Stomach (tissue), 9 donors: ENCODE results near the gene EPHB1. TPM values are rescaled to one million over a fixed set of nuclear protein-coding genes. Genes with fewer than 3 reads are reported as not detected.

ENCODE experiments used
- DNase-seq, 2 donors: peaks; one replicate each; pipeline versions ENCODE4 v3.0.0 to v3.0.0-alpha.2; 2013 to 2019
- H3K27ac ChIP-seq, 5 donors: fragments of 200-600 bp in 4 of 5; sonication (generic) in 4 of 5; one replicate each; pipeline ENCODE4 v1.5.1; 2013 to 2019; ENCODE audit warnings: mild to moderate bottlenecking in 1 of 5, moderate library complexity in 1 of 5
- H3K27me3 ChIP-seq, 3 donors: fragments of 200-600 bp; sonication (generic); one replicate each; pipeline ENCODE4 v1.5.1; 2017 to 2019; ENCODE audit warnings: mixed run types in 1 of 3
- H3K36me3 ChIP-seq, 4 donors: fragments of 200-600 bp; sonication (generic); 1 replicate in 3 of 4; 2 replicates in 1 of 4; pipeline ENCODE4 v1.5.1; 2016 to 2019
- H3K4me1 ChIP-seq, 4 donors: fragments of 200-600 bp; sonication (generic); one replicate each; pipeline ENCODE4 v1.5.1; 2016 to 2019
- H3K4me3 ChIP-seq, 4 donors: fragments of 200-600 bp; sonication (generic) in 3 of 4; one replicate each; pipeline ENCODE4 v1.5.1; 2016 to 2019; ENCODE audit warnings: mild to moderate bottlenecking in 1 of 4
- H3K9me3 ChIP-seq, 4 donors: fragments of 200-600 bp; sonication (generic); one replicate each; pipeline ENCODE4 v1.5.1; 2016 to 2019
- EP300 ChIP-seq: sonication (generic); formaldehyde crosslinking; IDR thresholded peaks from one replicate; pipeline ENCODE4 v1.6.1; 2017; ENCODE audit warnings: antibody characterized with exemption
- POLR2A ChIP-seq, 4 donors: fragments of 450-650 bp; IDR thresholded peaks; one replicate each; pipeline ENCODE4 v1.6.1; 2016; ENCODE audit warnings: antibody characterized with exemption in 4 of 4, control low read depth in 2 of 4, mild to moderate bottlenecking in 1 of 4, moderate library complexity in 1 of 4
- POLR2AphosphoS5 ChIP-seq, 3 donors: sonication (generic); formaldehyde crosslinking; IDR thresholded peaks; one replicate each; pipeline ENCODE4 v1.6.1; 2016; ENCODE audit warnings: antibody characterized with exemption in 3 of 3
- WGBS, 5 donors: extraction: QIAGEN DNeasy Blood & Tissue Kit in 3 of 5; methylation state at CpG; one replicate each; pipeline versions ENCODE4 v1.1.5 to v1.1.7; 2013 to 2018; 5-methylcytosine and 5-hydroxymethylcytosine counted together
- intact Hi-C: fragments of 100-400 bp; cut with DNase I; formaldehyde crosslinking; loops from one replicate; pipeline ENCODE4 v1.15.1; 2023; ENCODE audit warnings: low total_unique reads
- polyA plus RNA-seq, 3 donors: library from polyadenylated mRNA; stranded (reverse); fragments of 200-250 nt; gene quantifications; one replicate each; pipeline ENCODE4 v1.2.3, GENCODE V29; 2013
- total RNA-seq, 5 donors: library from RNA; depleted of rRNA; stranded (reverse); fragments of >200 nt; gene quantifications; one replicate each; pipeline versions ENCODE4 v1.1.0 to v1.2.3, GENCODE V29; 2014 to 2016
- TF ChIP-seq, protein P1 (sequence below), 7 experiments: fragments of 450-650 bp in 4 of 7; fragments of 200-600 bp in 3 of 7; sonication (generic) in 3 of 7; IDR thresholded peaks; one replicate each; pipeline ENCODE4 v1.5.1; 2016 to 2019; ENCODE audit warnings: antibody characterized with exemption in 7 of 7, control low read depth in 2 of 7, mild to moderate bottlenecking in 1 of 7
- donor health status: healthy with polysubstance abuse.
- donor health status: Bipolar disorder and iron deficiency.
- donor health status: healthy.

EPHB1 gene
- total and polyA plus RNA-seq, 8 donors: 0.13 to 2.3 (median 1.0) TPM; not detected in 4

DNA sequence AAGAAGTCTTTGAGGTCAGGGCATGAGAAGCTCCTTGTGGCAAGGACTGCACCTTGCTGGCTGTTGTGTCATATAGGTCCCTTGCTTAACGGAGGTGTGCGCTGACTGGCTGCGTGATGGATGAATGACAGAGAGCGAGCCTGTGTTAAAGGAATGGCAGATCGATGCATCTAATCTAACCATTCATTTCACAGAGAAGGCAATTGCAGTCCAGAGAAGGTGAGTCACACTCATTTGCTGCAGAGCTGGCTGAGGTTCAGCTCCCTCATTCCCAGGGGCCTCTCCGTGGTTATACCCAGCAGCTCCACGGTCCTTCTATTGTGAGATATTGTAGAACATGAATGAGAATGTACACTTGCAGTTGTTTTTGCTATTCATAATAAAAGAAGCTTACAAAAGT lies 289.3 kb downstream of the EPHB1 start:
- intact Hi-C loops: no loop called here
- H3K4me3 ChIP-seq: no peak overlapping the region
- no peak overlapping the region for H3K27ac ChIP-seq
- DNase-seq: no peak
- H3K4me1 ChIP-seq: no peaks in the 10 kb centered on the region
- WGBS, 5 donors: 61 to 71% (median 66%) methylated on average over 7 of the region's 7 CpGs
- no peaks in the 10 kb centered on the region for H3K36me3 ChIP-seq
- TF ChIP-seq EP300 (no peak), POLR2AphosphoS5 (IDR thresholded peaks at IDR 0.05) (no peak), POLR2A (IDR thresholded peaks at IDR 0.05) (no peak)
- H3K9me3 ChIP-seq: no peaks in the 10 kb centered on the region
- H3K27me3 ChIP-seq: no peaks in the 10 kb centered on the region

DNA sequence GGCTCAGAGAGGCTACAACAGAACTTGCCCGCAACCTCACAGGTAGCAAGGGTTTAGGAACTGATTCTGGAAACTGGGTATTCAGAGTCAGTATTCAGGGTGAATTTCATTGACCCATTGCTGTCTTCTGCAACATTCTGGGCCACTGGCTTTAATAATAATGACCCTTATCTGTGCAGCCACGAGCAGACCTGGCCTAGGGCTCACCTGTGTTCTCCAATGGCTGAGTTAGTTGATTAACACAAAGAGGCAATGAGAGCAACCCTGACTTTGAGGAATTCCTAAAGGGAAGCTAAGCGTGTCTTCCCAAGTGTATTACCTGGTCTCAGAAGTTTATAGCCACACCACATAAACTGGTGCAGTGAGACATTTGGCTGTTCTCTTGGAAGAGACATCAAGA lies 289.9 kb downstream of the EPHB1 start:
- DNase-seq: no peak
- 60 to 73% (median 65%) methylated on average over 3 of the region's 3 CpGs for WGBS, 5 donors
- H3K27me3 ChIP-seq: no peaks in the 10 kb centered on the region
- no peaks in the 10 kb centered on the region for H3K9me3 ChIP-seq
- no peak overlapping the region for H3K4me3 ChIP-seq
- H3K4me1 ChIP-seq: no peaks in the 10 kb centered on the region
- intact Hi-C loops: no loop called here
- no peak for TF ChIP-seq EP300
- H3K27ac ChIP-seq: no peak overlapping the region
- H3K36me3 ChIP-seq: no peaks in the 10 kb centered on the region

DNA sequence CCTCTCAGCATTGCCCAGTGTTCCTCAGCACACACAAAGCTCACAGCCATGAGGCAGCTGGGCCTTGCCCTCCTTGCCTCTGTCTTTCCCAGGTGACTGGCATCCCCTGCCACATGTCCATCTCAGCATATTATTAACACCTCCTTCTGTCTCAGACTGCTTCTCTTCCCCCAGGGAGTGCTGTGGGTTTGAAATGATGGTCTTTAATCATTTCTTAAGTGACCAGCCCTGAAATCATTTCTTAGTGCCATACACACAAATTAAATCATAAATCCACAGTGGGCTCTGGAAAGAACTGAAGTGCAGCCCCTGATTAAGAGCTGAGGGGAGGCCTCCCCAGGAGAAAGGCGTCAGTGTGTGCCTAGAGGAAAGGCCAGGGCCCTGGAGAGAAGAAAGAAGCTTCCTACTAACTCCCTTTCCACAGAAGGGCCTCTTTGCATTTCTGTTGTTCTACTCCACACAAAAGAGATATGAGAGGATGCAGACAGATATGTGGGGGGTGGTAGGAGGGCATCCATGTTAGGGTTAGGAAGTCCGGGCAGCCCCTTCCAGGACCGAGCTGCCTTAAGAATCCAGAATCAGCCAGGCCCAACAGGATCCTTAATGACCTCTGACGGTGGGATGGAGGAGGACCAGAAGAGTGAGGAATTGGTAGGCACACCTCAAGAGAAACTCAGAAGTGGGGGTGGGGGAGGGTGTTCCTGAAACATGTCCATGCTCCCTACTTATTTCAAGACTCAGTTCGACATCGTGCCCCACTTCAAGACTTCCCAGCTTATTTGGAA lies 290.8 kb downstream of the EPHB1 start:
- H3K36me3 ChIP-seq: no peaks in the 10 kb centered on the region
- H3K27ac ChIP-seq: no peak overlapping the region
- 82 to 90% (median 87%) methylated on average over 6 of the region's 6 CpGs for WGBS, 5 donors
- H3K9me3 ChIP-seq: no peaks in the 10 kb centered on the region
- intact Hi-C loops: no loop called here
- H3K4me1 ChIP-seq: no peaks in the 10 kb centered on the region
- H3K27me3 ChIP-seq: no peaks in the 10 kb centered on the region
- DNase-seq: no peak
- no peak overlapping the region for H3K4me3 ChIP-seq
- TF ChIP-seq EP300 (no peak), POLR2AphosphoS5 (IDR thresholded peaks at IDR 0.05) (no peak), POLR2A (IDR thresholded peaks at IDR 0.05) (no peak)

GRCh38 chr3:135087782-135088181 lies 292.7 kb downstream of the EPHB1 start:
- Histone ChIP-seq H3K4me1 (no peaks in the 10 kb centered on the region), H3K27ac (no peak overlapping the region), H3K9me3 (no peaks in the 10 kb centered on the region), H3K36me3 (no peaks in the 10 kb centered on the region), H3K27me3 (no peaks in the 10 kb centered on the region), H3K4me3 (no peak overlapping the region)
- DNase-seq: no peak
- TF ChIP-seq POLR2AphosphoS5 (IDR thresholded peaks at IDR 0.05): no peak
- no peak for TF ChIP-seq POLR2A (IDR thresholded peaks at IDR 0.05)
- TF ChIP-seq, protein P1, sequence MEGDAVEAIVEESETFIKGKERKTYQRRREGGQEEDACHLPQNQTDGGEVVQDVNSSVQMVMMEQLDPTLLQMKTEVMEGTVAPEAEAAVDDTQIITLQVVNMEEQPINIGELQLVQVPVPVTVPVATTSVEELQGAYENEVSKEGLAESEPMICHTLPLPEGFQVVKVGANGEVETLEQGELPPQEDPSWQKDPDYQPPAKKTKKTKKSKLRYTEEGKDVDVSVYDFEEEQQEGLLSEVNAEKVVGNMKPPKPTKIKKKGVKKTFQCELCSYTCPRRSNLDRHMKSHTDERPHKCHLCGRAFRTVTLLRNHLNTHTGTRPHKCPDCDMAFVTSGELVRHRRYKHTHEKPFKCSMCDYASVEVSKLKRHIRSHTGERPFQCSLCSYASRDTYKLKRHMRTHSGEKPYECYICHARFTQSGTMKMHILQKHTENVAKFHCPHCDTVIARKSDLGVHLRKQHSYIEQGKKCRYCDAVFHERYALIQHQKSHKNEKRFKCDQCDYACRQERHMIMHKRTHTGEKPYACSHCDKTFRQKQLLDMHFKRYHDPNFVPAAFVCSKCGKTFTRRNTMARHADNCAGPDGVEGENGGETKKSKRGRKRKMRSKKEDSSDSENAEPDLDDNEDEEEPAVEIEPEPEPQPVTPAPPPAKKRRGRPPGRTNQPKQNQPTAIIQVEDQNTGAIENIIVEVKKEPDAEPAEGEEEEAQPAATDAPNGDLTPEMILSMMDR (IDR thresholded peaks at IDR 0.05): no peak
- no peak for TF ChIP-seq EP300
- WGBS, 5 donors: 21 to 46% (median 32%) methylated on average over 2 of the region's 2 CpGs
- intact Hi-C loops: no loop called here

DNA sequence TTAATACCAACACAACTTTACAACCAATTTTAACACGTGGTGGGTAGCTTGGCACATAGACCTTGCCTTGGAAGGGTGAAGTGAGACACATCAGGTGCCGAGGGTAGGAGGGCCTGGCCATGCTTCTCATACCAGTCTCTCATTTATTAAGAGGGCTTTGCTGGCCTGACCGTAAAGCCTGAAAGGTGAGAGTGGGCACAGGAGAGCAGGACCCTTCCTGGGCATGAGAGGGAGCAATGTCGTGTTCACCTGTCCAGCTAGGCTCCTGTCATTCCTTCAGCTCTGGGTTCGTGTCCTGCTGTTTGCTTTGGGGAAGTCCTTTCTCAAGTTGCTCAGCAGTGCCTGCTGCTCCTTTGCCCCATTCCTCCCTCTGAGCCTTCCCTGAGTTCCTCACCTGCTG lies 294.4 kb downstream of the EPHB1 start:
- intact Hi-C loops: no loop called here
- 67 to 81% (median 70%) methylated on average over 5 of the region's 5 CpGs for WGBS, 5 donors
- TF ChIP-seq POLR2A (IDR thresholded peaks at IDR 0.05): no peak
- no peak for TF ChIP-seq EP300
- no peak for TF ChIP-seq POLR2AphosphoS5 (IDR thresholded peaks at IDR 0.05)
- TF ChIP-seq, protein P1 (IDR thresholded peaks at IDR 0.05): no peak
- Histone ChIP-seq H3K27me3 (no peaks in the 10 kb centered on the region), H3K27ac (no peak overlapping the region), H3K4me3 (no peak overlapping the region), H3K4me1 (no peaks in the 10 kb centered on the region), H3K36me3 (no peaks in the 10 kb centered on the region), H3K9me3 (no peaks in the 10 kb centered on the region)
- no peak for DNase-seq

DNA sequence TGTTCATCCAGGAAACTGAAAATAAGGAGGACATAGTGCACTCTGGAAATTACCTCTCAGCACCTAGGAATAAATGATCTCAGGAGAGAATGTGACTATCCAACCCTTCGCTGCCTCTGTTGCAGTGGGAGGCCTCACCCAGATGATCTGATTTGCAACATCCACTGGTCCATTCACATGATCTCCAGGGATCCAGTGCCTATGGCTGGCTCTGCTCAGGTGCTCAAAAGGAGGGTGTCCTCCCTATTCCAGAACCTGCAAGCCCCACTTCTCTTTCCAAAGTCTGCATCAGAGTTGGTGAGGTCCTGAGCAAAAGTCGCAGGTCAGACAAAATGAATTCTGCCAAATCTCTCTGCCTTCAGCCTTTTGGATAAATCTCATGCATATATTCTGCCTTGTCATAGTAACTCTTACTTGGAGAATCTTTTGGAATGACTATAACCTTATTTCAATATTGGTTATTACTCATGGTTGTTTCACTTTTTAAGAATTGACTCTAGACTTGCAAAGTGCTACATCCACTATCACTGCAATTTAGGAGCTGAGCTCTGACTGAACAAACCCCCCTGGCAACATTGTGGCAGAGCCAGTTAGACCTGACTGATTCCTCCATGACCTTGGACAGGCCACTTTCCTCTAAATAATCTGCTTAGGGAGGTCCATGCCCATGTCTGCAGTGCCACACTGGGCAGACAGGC lies 295.1 kb downstream of the EPHB1 start:
- Histone ChIP-seq H3K36me3 (no peaks in the 10 kb centered on the region), H3K27ac (no peak overlapping the region), H3K9me3 (no peaks in the 10 kb centered on the region), H3K27me3 (no peaks in the 10 kb centered on the region), H3K4me3 (no peak overlapping the region), H3K4me1 (no peaks in the 10 kb centered on the region)
- 75 to 93% (median 91%) methylated on average over 2 of the region's 2 CpGs for WGBS, 5 donors
- intact Hi-C loops: no loop called here
- no peak for DNase-seq
- TF ChIP-seq EP300 (no peak), POLR2A (IDR thresholded peaks at IDR 0.05) (no peak), POLR2AphosphoS5 (IDR thresholded peaks at IDR 0.05) (no peak)
- TF ChIP-seq, protein P1 (IDR thresholded peaks at IDR 0.05): no peak
